OCI-LY1 (cell line): ENCODE measurements around the gene ANKS4B.

Source experiments
- H2AFZ ChIP-seq: fragments of 200-600 bp; sonication (generic), shearing (Covaris generic); 2 replicates; pipeline ENCODE4 v1.6.0; 2014; ENCODE audit warnings: antibody characterized with exemption, mild to moderate bottlenecking, low read length
- H3F3A ChIP-seq: fragments of 200-600 bp; sonication (generic), shearing (Covaris generic); 2 replicates; pipeline ENCODE4 v1.6.0; 2014; ENCODE audit warnings: mild to moderate bottlenecking, antibody characterized with exemption, low read length, moderate library complexity; ENCODE audit not compliant: insufficient read depth
- H3K27ac ChIP-seq: fragments of 200-600 bp; sonication (generic); 2 replicates; pipeline ENCODE4 v1.5.1; 2014; ENCODE audit warnings: low read length, mixed run types, mild to moderate bottlenecking, low read depth; ENCODE audit not compliant: poor library complexity, severe bottlenecking
- H3K27me3 ChIP-seq: fragments of 200-600 bp; sonication (generic); 2 replicates; pipeline ENCODE4 v1.6.0; 2014; ENCODE audit warnings: antibody characterized with exemption, mild to moderate bottlenecking, low read length, moderate library complexity; ENCODE audit not compliant: insufficient read depth
- H3K36me3 ChIP-seq: fragments of 200-600 bp; sonication (generic); 2 replicates; pipeline ENCODE4 v1.6.1; 2014; ENCODE audit warnings: mild to moderate bottlenecking, antibody characterized with exemption, low read length, moderate library complexity, mixed read lengths; ENCODE audit not compliant: insufficient read depth
- H3K4me1 ChIP-seq: fragments of 200-600 bp; sonication (generic); 2 replicates; pipeline ENCODE4 v1.5.1; 2014; ENCODE audit warnings: mild to moderate bottlenecking, low read length, moderate library complexity; ENCODE audit not compliant: insufficient read depth, severe bottlenecking
- H3K4me2 ChIP-seq: fragments of 200-600 bp; sonication (generic), shearing (Covaris generic); 2 replicates; pipeline ENCODE4 v1.6.1; 2014; ENCODE audit warnings: low read length
- H3K4me3 ChIP-seq: fragments of 200-600 bp; sonication (generic); 2 replicates; pipeline ENCODE4 v1.5.1; 2014; ENCODE audit warnings: low read length, low read depth, mild to moderate bottlenecking, mixed read lengths; ENCODE audit not compliant: poor library complexity, severe bottlenecking
- H3K79me2 ChIP-seq: fragments of 200-600 bp; shearing (Covaris generic); 2 replicates; pipeline ENCODE4 v1.6.1; 2016; ENCODE audit warnings: mixed run types, low read length, mixed read lengths; ENCODE audit not compliant: insufficient read depth
- H3K9ac ChIP-seq: fragments of 200-600 bp; sonication (generic), shearing (Covaris generic); 2 replicates; pipeline ENCODE4 v1.6.1; 2014; ENCODE audit warnings: mild to moderate bottlenecking, low read length, mixed read lengths
- H3K9me2 ChIP-seq: fragments of 200-600 bp; sonication (generic), shearing (Covaris generic); 2 replicates; pipeline ENCODE4 v1.6.1; 2014; ENCODE audit warnings: low read depth, mild to moderate bottlenecking, low read length, mixed read lengths
- H3K9me3 ChIP-seq: fragments of 200-600 bp; shearing (Covaris generic); 2 replicates; pipeline ENCODE4 v1.6.1; 2014; ENCODE audit warnings: low read length, mixed read lengths
- H4K20me1 ChIP-seq: fragments of 200-600 bp; sonication (generic), shearing (Covaris generic); 2 replicates; pipeline ENCODE4 v1.6.0; 2016; ENCODE audit warnings: mild to moderate bottlenecking, low read length; ENCODE audit not compliant: insufficient read depth
- EZH2 ChIP-seq: fragments of 200-600 bp; sonication (generic), shearing (Covaris generic); IDR thresholded peaks from 2 replicates; pipeline ENCODE4 v1.8.0; 2017; ENCODE audit warnings: borderline replicate concordance, mixed run types, mild to moderate bottlenecking, antibody characterized with exemption, low read length, moderate library complexity, mixed read lengths
- TF ChIP-seq, protein P1 (sequence below): fragments of 200-600 bp; sonication (generic), shearing (Covaris generic); IDR thresholded peaks from 2 replicates; pipeline ENCODE4 v1.5.1; 2017; ENCODE audit warnings: mild to moderate bottlenecking, antibody characterized with exemption, low read length, moderate library complexity, mixed read lengths

Gene ANKS4B

DNA sequence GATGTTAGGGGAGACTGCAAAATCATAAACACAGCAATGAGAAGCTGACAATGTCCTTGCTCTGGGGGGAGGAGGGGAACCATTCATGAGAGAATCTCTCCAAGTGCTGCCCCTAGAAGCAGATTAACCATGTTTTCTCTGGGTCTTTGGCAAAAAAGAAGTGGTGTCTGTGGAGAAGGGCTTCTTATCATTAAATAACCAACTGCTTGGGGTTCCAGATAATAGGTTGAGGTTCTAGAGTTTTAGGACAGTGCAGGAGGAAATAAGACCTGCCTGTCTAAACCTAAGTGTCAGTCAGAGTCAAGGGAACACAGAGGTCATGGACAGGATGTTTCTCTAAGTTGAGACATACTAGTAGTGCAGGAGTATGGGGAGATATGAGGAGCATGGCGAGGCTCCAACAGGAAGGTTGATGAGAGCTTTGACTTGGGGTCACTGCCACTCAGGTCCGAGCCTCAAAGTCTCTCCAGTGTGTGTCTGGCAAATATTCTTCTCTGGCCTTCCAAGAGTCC is 5.1 kb upstream of the ANKS4B start:
- no peaks in the 10 kb centered on the region for H3K79me2 ChIP-seq
- H3K27ac ChIP-seq = no peak overlapping the region
- H2AFZ ChIP-seq = no peak overlapping the region
- H3K36me3 ChIP-seq = no peaks in the 10 kb centered on the region
- no peaks in the 10 kb centered on the region for H3F3A ChIP-seq
- H3K4me3 ChIP-seq = no peak overlapping the region
- TF ChIP-seq, protein P1, sequence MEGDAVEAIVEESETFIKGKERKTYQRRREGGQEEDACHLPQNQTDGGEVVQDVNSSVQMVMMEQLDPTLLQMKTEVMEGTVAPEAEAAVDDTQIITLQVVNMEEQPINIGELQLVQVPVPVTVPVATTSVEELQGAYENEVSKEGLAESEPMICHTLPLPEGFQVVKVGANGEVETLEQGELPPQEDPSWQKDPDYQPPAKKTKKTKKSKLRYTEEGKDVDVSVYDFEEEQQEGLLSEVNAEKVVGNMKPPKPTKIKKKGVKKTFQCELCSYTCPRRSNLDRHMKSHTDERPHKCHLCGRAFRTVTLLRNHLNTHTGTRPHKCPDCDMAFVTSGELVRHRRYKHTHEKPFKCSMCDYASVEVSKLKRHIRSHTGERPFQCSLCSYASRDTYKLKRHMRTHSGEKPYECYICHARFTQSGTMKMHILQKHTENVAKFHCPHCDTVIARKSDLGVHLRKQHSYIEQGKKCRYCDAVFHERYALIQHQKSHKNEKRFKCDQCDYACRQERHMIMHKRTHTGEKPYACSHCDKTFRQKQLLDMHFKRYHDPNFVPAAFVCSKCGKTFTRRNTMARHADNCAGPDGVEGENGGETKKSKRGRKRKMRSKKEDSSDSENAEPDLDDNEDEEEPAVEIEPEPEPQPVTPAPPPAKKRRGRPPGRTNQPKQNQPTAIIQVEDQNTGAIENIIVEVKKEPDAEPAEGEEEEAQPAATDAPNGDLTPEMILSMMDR = no peak
- no peak for TF ChIP-seq EZH2
- H4K20me1 ChIP-seq = no peaks in the 10 kb centered on the region
- H3K27me3 ChIP-seq = no peaks in the 10 kb centered on the region
- H3K4me1 ChIP-seq = no peaks in the 10 kb centered on the region
- no peak overlapping the region for H3K9ac ChIP-seq
- H3K9me3 ChIP-seq = no peaks in the 10 kb centered on the region
- H3K4me2 ChIP-seq = no peak overlapping the region
- no peaks in the 10 kb centered on the region for H3K9me2 ChIP-seq

DNA sequence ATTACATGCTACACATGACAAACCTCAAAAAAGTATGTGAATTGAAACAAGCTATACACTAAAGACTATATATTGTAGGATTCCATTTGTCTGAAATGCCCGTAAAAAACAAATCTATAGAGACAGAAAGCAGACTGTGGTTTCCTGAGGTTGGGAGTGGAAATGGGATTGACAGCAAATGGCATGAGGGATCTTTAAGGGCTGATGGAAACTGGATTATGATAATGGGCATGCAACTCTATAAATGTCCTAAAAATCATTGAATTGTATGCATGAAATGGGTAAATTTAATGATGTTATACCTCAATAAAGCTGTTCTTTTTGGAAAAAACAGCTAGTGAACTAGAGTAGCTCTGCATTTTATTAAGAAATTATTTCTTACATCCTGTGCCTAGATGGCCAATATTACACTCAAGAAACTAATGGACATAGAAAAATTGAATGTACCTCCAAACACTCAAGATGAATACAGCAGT is 416 bp upstream of the ANKS4B start:
- Histone ChIP-seq H3K4me3 (no peak overlapping the region), H2AFZ (no peak overlapping the region), H3K27me3 (no peaks in the 10 kb centered on the region), H3K9ac (no peak overlapping the region), H3K9me3 (no peaks in the 10 kb centered on the region), H3K9me2 (no peaks in the 10 kb centered on the region), H3F3A (no peaks in the 10 kb centered on the region), H3K36me3 (no peaks in the 10 kb centered on the region), H3K79me2 (no peaks in the 10 kb centered on the region), H4K20me1 (no peaks in the 10 kb centered on the region), H3K4me2 (no peak overlapping the region), H3K4me1 (no peaks in the 10 kb centered on the region), H3K27ac (no peak overlapping the region)
- TF ChIP-seq, protein P1 = no peak
- no peak for TF ChIP-seq EZH2

- no peak overlapping the region for H2AFZ ChIP-seq
Observed at GRCh38 chr16:21235199-21235585, 1.7 kb downstream of the ANKS4B start.

More at GRCh38 chr16:21235199-21235585, 1.7 kb downstream of the ANKS4B start:
- Histone ChIP-seq H3K4me1 (no peaks in the 10 kb centered on the region), H3K4me2 (no peak overlapping the region), H3K9me3 (no peaks in the 10 kb centered on the region), H3K9ac (no peak overlapping the region), H3K4me3 (no peak overlapping the region), H3K79me2 (no peaks in the 10 kb centered on the region), H3K27me3 (no peaks in the 10 kb centered on the region), H3K36me3 (no peaks in the 10 kb centered on the region), H3K27ac (no peak overlapping the region), H3F3A (no peaks in the 10 kb centered on the region), H3K9me2 (no peaks in the 10 kb centered on the region), H4K20me1 (no peaks in the 10 kb centered on the region)
- no peak for TF ChIP-seq EZH2
- TF ChIP-seq, protein P1 = no peak
